Measurements from ENCODE around the gene VPS41. TPM values are rescaled to one million over a fixed set of nuclear protein-coding genes. Genes with fewer than 3 reads are reported as not detected.

Gene VPS41
- total RNA-seq, 4 donors from 2014 or later = 31.4 to 57.2 (median 49.1) TPM

DNA sequence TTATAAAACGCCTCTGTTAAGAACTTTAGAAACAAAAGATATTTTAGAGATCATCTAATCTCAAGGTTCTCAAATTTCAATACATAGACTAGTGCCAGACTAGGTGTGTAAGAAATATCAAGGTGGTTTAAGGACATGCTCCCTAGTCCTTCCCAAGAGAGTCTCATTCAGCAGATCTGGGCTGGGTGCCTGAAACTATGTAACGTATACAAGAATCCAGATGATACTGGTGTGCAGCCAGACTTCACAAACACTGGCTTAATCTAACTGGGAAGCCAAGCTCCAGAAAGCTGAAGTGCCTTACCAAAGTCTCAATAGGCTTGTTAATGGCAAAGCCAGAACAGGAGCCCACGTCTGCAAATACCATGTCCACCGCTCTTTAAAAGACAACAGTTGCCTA, 172.9 kb downstream of the VPS41 start:
- DNase-seq = no peak
- H3K9me3 ChIP-seq = no peaks in the 10 kb centered on the region
- H3K27me3 ChIP-seq = no peaks in the 10 kb centered on the region
- no peak overlapping the region for H3K27ac ChIP-seq
- TF ChIP-seq, protein P1, sequence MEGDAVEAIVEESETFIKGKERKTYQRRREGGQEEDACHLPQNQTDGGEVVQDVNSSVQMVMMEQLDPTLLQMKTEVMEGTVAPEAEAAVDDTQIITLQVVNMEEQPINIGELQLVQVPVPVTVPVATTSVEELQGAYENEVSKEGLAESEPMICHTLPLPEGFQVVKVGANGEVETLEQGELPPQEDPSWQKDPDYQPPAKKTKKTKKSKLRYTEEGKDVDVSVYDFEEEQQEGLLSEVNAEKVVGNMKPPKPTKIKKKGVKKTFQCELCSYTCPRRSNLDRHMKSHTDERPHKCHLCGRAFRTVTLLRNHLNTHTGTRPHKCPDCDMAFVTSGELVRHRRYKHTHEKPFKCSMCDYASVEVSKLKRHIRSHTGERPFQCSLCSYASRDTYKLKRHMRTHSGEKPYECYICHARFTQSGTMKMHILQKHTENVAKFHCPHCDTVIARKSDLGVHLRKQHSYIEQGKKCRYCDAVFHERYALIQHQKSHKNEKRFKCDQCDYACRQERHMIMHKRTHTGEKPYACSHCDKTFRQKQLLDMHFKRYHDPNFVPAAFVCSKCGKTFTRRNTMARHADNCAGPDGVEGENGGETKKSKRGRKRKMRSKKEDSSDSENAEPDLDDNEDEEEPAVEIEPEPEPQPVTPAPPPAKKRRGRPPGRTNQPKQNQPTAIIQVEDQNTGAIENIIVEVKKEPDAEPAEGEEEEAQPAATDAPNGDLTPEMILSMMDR (IDR thresholded peaks at IDR 0.05) = no peak
- TF ChIP-seq POLR2A (IDR thresholded peaks at IDR 0.05) = no peak
- peaks cover 10 to 11% of the 10 kb centered on the region in 2 donors for H3K36me3 ChIP-seq
- H3K4me1 ChIP-seq = no peaks in the 10 kb centered on the region
- intact Hi-C loops (cut with DNase I) = no loop called here
- 67 to 82% methylated on average over 4 of the region's 4 CpGs for WGBS, 2 donors
- no peak overlapping the region for H3K4me3 ChIP-seq (replicated peaks in 1 of 3)

DNA sequence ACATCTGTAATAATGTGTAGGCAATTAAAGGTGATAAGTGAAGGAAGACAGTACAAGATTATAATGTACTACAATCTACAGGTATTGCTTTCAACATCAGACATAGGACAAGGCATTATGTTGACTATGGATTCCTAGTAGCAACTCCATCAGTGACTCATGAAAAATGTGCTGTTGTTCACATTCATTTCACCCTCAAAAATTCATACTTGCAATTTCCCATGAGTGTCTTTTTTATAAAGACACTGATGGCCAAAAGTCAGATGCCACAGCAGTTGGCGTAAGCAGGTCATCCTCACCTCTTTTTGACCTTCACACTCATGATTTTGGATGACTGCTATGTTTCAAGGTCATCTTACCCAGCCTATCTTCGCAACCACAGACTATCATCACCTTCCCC, 177.8 kb downstream of the VPS41 start:
- no peaks in the 10 kb centered on the region for H3K9me3 ChIP-seq
- peaks cover 0 to 2% of the 10 kb centered on the region in 2 donors for H3K36me3 ChIP-seq
- no peaks in the 10 kb centered on the region for H3K27me3 ChIP-seq
- H3K4me3 ChIP-seq (replicated peaks in 1 of 3) = no peak overlapping the region
- no peak for DNase-seq
- no peak overlapping the region for H3K27ac ChIP-seq
- TF ChIP-seq, protein P1 (IDR thresholded peaks at IDR 0.05) = no peak
- no peak for TF ChIP-seq POLR2A (IDR thresholded peaks at IDR 0.05)
- intact Hi-C loops (cut with DNase I) = no loop called here
- 97 to 99% methylated on average over 2 of the region's 2 CpGs for WGBS, 2 donors
- no peaks in the 10 kb centered on the region for H3K4me1 ChIP-seq

DNA sequence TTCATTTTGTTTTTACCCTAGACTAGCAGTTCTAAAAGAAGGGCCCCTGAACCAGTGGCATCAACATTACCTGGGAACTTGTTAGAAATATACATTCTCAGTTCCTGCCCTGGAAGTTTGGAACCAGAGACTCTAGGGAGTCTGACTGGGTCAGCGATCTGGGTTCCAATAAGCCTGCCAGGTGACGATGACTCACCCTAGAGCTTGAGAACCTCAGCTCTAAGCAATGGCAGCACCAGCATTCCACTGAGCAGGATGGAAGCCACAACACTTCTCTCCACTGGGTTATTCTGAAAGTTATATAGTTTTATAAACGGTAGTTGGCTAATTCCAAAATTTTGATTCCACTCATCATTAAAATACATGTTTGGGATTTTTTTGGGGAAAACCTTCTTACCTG, 180.8 kb downstream of the VPS41 start:
- no peak for TF ChIP-seq POLR2A (IDR thresholded peaks at IDR 0.05)
- TF ChIP-seq, protein P1 (IDR thresholded peaks at IDR 0.05) = no peak
- H3K36me3 ChIP-seq = peaks cover 0 to 5% of the 10 kb centered on the region in 2 donors
- no peaks in the 10 kb centered on the region for H3K9me3 ChIP-seq
- DNase-seq = no peak
- H3K27ac ChIP-seq = no peak overlapping the region
- H3K27me3 ChIP-seq = no peaks in the 10 kb centered on the region
- no peak overlapping the region for H3K4me3 ChIP-seq (replicated peaks in 1 of 3)
- intact Hi-C loops (cut with DNase I) = no loop called here
- no peaks in the 10 kb centered on the region for H3K4me1 ChIP-seq
- WGBS, 2 donors = 95 to 96% methylated on average over 3 of the region's 3 CpGs

DNA sequence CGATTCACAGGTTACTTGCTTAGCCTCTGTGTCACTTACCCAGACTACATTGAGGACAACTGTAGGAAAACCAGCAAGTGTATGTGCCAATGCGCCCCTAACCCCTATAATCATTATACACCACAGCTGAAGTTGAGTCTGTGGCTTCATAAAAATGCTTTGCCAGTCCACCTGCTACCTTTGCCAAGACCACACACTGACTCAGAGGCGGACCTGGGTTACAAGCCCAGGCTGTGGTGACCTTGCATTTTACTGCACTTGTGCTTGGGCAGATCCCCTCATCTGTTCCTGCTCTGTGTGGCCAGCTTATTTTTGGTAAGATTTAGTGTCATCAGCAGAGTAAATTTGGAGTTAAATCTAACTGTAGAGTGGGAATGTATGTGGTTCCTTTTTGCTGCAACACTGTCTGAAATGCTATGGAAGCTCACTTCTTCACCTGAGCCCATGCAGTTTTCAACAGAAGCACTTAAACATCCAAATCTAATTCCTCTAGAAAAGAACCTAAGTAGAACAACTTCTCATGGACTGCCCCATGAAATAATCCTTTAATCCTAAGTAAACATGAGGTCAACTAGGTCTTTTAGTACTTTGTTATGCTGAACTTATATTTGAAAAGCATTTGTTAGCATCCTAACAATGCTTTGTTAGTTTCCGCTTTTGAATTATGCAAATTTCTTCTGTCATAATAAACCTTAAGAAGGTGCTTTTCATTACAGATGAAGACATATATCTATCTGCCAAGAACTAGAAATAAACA, 181.6 kb downstream of the VPS41 start:
- Histone ChIP-seq H3K4me1 (no peaks in the 10 kb centered on the region), H3K4me3 (replicated peaks in 1 of 3) (no peak overlapping the region), H3K27ac (no peak overlapping the region), H3K36me3 (peaks cover 0 to 5% of the 10 kb centered on the region in 2 donors), H3K9me3 (no peaks in the 10 kb centered on the region), H3K27me3 (no peaks in the 10 kb centered on the region)
- 94 to 97% methylated on average over 4 of the region's 4 CpGs for WGBS, 2 donors
- no peak for TF ChIP-seq POLR2A (IDR thresholded peaks at IDR 0.05)
- DNase-seq = no peak
- intact Hi-C loops (cut with DNase I) = no loop called here

DNA sequence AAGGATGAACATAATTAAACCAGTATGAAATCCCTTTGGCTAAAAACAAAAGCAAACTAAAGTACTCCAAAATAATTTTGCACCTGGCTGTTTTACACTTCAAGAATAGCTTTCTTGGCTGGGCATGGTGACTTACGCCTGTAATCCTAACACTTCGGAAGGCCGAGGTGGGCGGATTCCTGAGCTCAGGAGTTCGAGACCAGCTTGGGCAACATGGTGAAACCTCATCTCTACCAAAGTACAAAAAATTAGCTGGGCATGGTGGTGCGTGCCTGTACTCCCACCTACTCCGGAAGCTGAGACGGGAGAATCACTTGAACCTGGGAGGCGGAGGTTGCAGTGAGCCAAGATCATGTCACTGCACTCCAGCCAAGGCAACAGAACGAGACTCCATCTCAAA, 185.7 kb downstream of the VPS41 start:
- no peak overlapping the region for H3K27ac ChIP-seq
- H3K9me3 ChIP-seq = no peaks in the 10 kb centered on the region
- H3K36me3 ChIP-seq = peaks cover 0 to 5% of the 10 kb centered on the region in 2 donors
- 91 to 95% methylated on average over 10 of the region's 10 CpGs for whole genome bisulfite sequencing, 2 donors
- TF ChIP-seq POLR2A (IDR thresholded peaks at IDR 0.05) = no peak
- TF ChIP-seq, protein P1 (IDR thresholded peaks at IDR 0.05) = no peak
- no peaks in the 10 kb centered on the region for H3K4me1 ChIP-seq
- DNase-seq = no peak
- no peak overlapping the region for H3K4me3 ChIP-seq (replicated peaks in 1 of 3)
- intact Hi-C loops (cut with DNase I) = no loop called here
- no peaks in the 10 kb centered on the region for H3K27me3 ChIP-seq
